Lower lobe of right lung (tissue), 2 donors: ENCODE measurements around the gene CTXN3. TPM values are rescaled to one million over a fixed set of nuclear protein-coding genes. Genes with fewer than 3 reads are reported as not detected.

Source experiments
- ATAC-seq, 2 donors: fragments of 200-7000 bp; cut with Tn5 transposase; one replicate each; pipeline ENCODE4 v1.9.1; 2020 to 2022; ENCODE audit warnings: mild to moderate bottlenecking in 2 of 2, moderate library complexity in 2 of 2
- DNase-seq: peaks from one replicate; pipeline ENCODE4 v3.0.0-alpha.2; 2020
- H3K27ac ChIP-seq: fragments of 200-600 bp; one replicate; pipeline ENCODE4 v1.8.0; 2022
- H3K27me3 ChIP-seq: fragments of 200-600 bp; one replicate; pipeline ENCODE4 v1.8.0; 2022; ENCODE audit warnings: low read depth
- H3K36me3 ChIP-seq: fragments of 200-600 bp; one replicate; pipeline ENCODE4 v1.8.0; 2022; ENCODE audit warnings: mild to moderate bottlenecking
- H3K4me1 ChIP-seq: fragments of 200-600 bp; one replicate; pipeline ENCODE4 v1.8.0; 2022
- H3K4me3 ChIP-seq: fragments of 200-600 bp; one replicate; pipeline ENCODE4 v1.8.0; 2022; ENCODE audit warnings: mild to moderate bottlenecking
- H3K9me3 ChIP-seq: fragments of 200-600 bp; one replicate; pipeline ENCODE4 v1.8.0; 2022
- CTCF ChIP-seq: fragments of 200-600 bp; IDR thresholded peaks from one replicate; pipeline ENCODE4 v1.8.0; 2022; ENCODE audit warnings: antibody characterized with exemption, mild to moderate bottlenecking
- intact Hi-C: fragments of 100-400 bp; cut with DNase I; formaldehyde crosslinking; loops from one replicate; pipeline ENCODE4 v1.11.0; 2022
- total RNA-seq: library from RNA; stranded (reverse); fragmentation: NEBNext Ultra II Directional; extraction: Animal tissue kit (Norgen Biotek cat#: 25700); gene quantifications from one replicate; pipeline ENCODE4 v1.2.1, GENCODE V29; 2021
- donor health status: DM: no; HTN: yes; CAD: no; lungs with severe emphysema.

CTXN3 gene
- total RNA-seq, 1 donor from 2014 or later = not detected

- TF ChIP-seq CTCF = no peak
- Histone ChIP-seq H3K9me3 (no peaks in the 10 kb centered on the region), H3K4me3 (no peak overlapping the region), H3K27ac (no peak overlapping the region), H3K4me1 (peaks cover 6% of the 10 kb centered on the region), H3K36me3 (no peaks in the 10 kb centered on the region), H3K27me3 (no peaks in the 10 kb centered on the region)
- DNase-seq = no peak
- intact Hi-C loops = no loop called here
- no peak for ATAC-seq
Observed at GRCh38 chr5:127650649-127651048, 1.8 kb downstream of the CTXN3 start.

- Histone ChIP-seq H3K27me3 (no peaks in the 10 kb centered on the region), H3K9me3 (no peaks in the 10 kb centered on the region), H3K4me1 (peaks cover 6% of the 10 kb centered on the region), H3K4me3 (no peak overlapping the region), H3K27ac (no peak overlapping the region), H3K36me3 (no peaks in the 10 kb centered on the region)
- TF ChIP-seq CTCF = no peak
- intact Hi-C loops = no loop called here
- no peak for DNase-seq
- ATAC-seq = no peak
Observed at GRCh38 chr5:127652952-127653611, 4.2 kb downstream of the CTXN3 start.

- no peak for TF ChIP-seq CTCF
- no peaks in the 10 kb centered on the region for H3K36me3 ChIP-seq
- no peak overlapping the region for H3K27ac ChIP-seq
- H3K27me3 ChIP-seq = no peaks in the 10 kb centered on the region
- DNase-seq = no peak
- H3K9me3 ChIP-seq = no peaks in the 10 kb centered on the region
- no peak for ATAC-seq
- intact Hi-C loops = no loop called here
- H3K4me1 ChIP-seq = no peaks in the 10 kb centered on the region
- no peak overlapping the region for H3K4me3 ChIP-seq
Observed at GRCh38 chr5:127656825-127657224, 7.9 kb downstream of the CTXN3 start.

- DNase-seq = no peak
- no peak overlapping the region for H3K4me3 ChIP-seq
- H3K9me3 ChIP-seq = no peaks in the 10 kb centered on the region
- no peak for TF ChIP-seq CTCF
- no peaks in the 10 kb centered on the region for H3K36me3 ChIP-seq
- H3K27me3 ChIP-seq = no peaks in the 10 kb centered on the region
- intact Hi-C loops = no loop called here
- no peak overlapping the region for H3K27ac ChIP-seq
- no peaks in the 10 kb centered on the region for H3K4me1 ChIP-seq
- ATAC-seq = peak in 1 of 2 donors; percentile 27
Observed at GRCh38 chr5:127660047-127660733, 11.3 kb downstream of the CTXN3 start.

GRCh38 chr5:127664093-127664492, 15.2 kb downstream of the CTXN3 start:
- TF ChIP-seq CTCF = no peak
- intact Hi-C loops = no loop called here
- Histone ChIP-seq H3K9me3 (no peaks in the 10 kb centered on the region), H3K27me3 (no peaks in the 10 kb centered on the region), H3K4me1 (no peaks in the 10 kb centered on the region), H3K27ac (no peak overlapping the region), H3K36me3 (no peaks in the 10 kb centered on the region), H3K4me3 (no peak overlapping the region)
- ATAC-seq (no peak), DNase-seq (no peak)
